ENCODE results near the gene AGPAT4.

The AGPAT4 gene

GRCh38 chr6:161251345-161251744, 22.5 kb downstream of the AGPAT4 start:
- intact Hi-C loops (cut with DNase I; ENCODE audit: low total_unique reads): no loop called here

GRCh38 chr6:161249327-161249726, 24.5 kb downstream of the AGPAT4 start:
- no peak for TF ChIP-seq CTCF (IDR thresholded peaks at IDR 0.05)
- Histone ChIP-seq H3K4me1 (no peaks in the 10 kb centered on the region), H3K4me3 (no peak overlapping the region), H3K9me3 (no peaks in the 10 kb centered on the region), H3K27ac (no peak overlapping the region), H3K36me3 (no peaks in the 10 kb centered on the region), H3K27me3 (no peaks in the 10 kb centered on the region)
- intact Hi-C loops (cut with DNase I; ENCODE audit: low total_unique reads): no loop called here
- DNase-seq: no peak

More at GRCh38 chr6:161251345-161251744, 22.5 kb downstream of the AGPAT4 start:
- no peak overlapping the region for H3K27ac ChIP-seq
- no peaks in the 10 kb centered on the region for H3K4me1 ChIP-seq
- DNase-seq: no peak
- no peaks in the 10 kb centered on the region for H3K27me3 ChIP-seq
- H3K9me3 ChIP-seq: no peaks in the 10 kb centered on the region
- H3K36me3 ChIP-seq: no peaks in the 10 kb centered on the region
- H3K4me3 ChIP-seq: no peak overlapping the region
- TF ChIP-seq CTCF (IDR thresholded peaks at IDR 0.05): no peak

DNA sequence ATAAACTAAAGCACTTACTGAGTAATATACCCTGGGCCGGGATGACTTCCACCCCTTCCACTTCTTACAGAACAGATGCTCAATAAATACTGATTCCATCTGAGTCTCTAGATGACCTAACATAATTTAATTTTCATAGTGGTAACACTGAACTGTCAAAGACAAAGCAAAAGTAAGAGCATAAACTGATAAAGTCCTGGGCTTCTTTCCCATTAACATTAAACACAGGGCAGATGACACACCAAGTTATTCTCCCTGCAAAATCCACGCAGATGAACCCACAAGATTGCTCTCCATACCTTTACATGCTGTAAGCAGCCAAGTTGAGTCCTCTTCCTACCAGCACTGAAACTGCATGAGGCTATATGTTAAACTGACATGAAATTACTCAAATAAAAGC, 27.1 kb downstream of the AGPAT4 start:
- no peaks in the 10 kb centered on the region for H3K4me1 ChIP-seq
- H3K4me3 ChIP-seq: no peak overlapping the region
- DNase-seq: no peak
- H3K9me3 ChIP-seq: no peaks in the 10 kb centered on the region
- no peaks in the 10 kb centered on the region for H3K27me3 ChIP-seq
- TF ChIP-seq CTCF (IDR thresholded peaks at IDR 0.05): no peak
- no peak overlapping the region for H3K27ac ChIP-seq
- intact Hi-C loops (cut with DNase I; ENCODE audit: low total_unique reads): no loop called here
- H3K36me3 ChIP-seq: no peaks in the 10 kb centered on the region

DNA sequence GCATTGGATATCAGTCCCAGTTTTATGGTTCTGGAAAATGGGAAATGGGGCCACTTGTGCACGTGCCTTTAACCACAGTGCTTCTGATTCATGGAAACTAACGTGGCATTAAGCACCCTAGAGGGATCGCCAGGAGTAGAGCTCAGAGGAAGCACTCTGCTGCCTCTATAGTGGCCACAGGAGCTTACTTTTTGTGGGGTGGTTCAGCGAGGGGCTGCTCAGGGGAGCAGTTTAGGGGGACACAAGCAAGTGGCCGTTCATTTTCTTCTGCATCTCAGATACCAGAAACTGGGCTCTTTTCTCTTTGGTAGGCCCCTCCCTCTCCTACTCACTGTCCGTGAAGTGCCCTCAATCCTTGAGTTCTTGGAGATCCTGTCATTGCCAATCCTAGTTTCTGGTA, 28.5 kb downstream of the AGPAT4 start:
- DNase-seq: no peak
- no peaks in the 10 kb centered on the region for H3K27me3 ChIP-seq
- no peaks in the 10 kb centered on the region for H3K36me3 ChIP-seq
- intact Hi-C loops (cut with DNase I; ENCODE audit: low total_unique reads): no loop called here
- no peaks in the 10 kb centered on the region for H3K9me3 ChIP-seq
- H3K27ac ChIP-seq: no peak overlapping the region
- no peak overlapping the region for H3K4me3 ChIP-seq
- H3K4me1 ChIP-seq: no peaks in the 10 kb centered on the region
- no peak for TF ChIP-seq CTCF (IDR thresholded peaks at IDR 0.05)

DNA sequence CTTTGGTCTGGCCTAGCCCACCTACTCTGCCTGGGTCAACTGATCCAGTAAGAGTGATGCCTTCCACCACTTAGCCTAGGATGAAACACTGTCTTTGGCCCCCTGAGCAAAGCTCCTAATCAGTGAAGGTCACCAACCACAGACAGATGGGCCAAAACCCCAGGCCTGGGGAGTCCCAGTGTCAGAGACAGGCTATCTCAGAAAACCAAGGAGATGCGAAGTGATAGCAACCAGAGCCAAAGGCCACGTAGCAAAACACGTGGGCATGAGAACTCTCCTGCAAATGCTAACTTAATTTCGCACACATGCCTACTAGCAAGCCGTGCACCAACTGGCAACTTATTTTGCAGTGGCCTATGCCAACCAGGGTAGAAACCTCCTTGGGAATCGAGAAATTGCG, 29.1 kb downstream of the AGPAT4 start:
- no peaks in the 10 kb centered on the region for H3K4me1 ChIP-seq
- H3K27ac ChIP-seq: no peak overlapping the region
- no peak overlapping the region for H3K4me3 ChIP-seq
- H3K27me3 ChIP-seq: no peaks in the 10 kb centered on the region
- no peak for TF ChIP-seq CTCF (IDR thresholded peaks at IDR 0.05)
- no peaks in the 10 kb centered on the region for H3K36me3 ChIP-seq
- intact Hi-C loops (cut with DNase I; ENCODE audit: low total_unique reads): no loop called here
- DNase-seq: no peak
- no peaks in the 10 kb centered on the region for H3K9me3 ChIP-seq

Measured in tibial artery (tissue), 4 donors.